ENCODE data around the gene SEC11A. TPM values are rescaled to one million over a fixed set of nuclear protein-coding genes. Genes with fewer than 3 reads are reported as not detected.
"Not testable (repeated sequence)": the region's sequence is repeated elsewhere in the genome, so short reads cannot be mapped to it uniquely, and the experiment has no call there.

The SEC11A gene
- total and polyA plus RNA-seq, 11 donors: 55.7 to 152 (median 73.3) TPM

GRCh38 chr15:84740691-84741090 is 24.8 kb upstream of the SEC11A start:
- Histone ChIP-seq H3K27me3 (no peaks in the 10 kb centered on the region), H3K9me3 (no peaks in the 10 kb centered on the region), H3K36me3 (no peaks in the 10 kb centered on the region), H3K4me1 (peaks cover 0 to 17% (median 2%) of the 10 kb centered on the region in 12 donors), H3K27ac (no peak overlapping the region), H3K4me3 (no peak overlapping the region)
- no peak for DNase-seq
- TF ChIP-seq CTCF (IDR thresholded peaks at IDR 0.05) (no peak), POLR2A (IDR thresholded peaks at IDR 0.05) (no peak)
- ATAC-seq: no peak
- intact Hi-C loops (cut with DNase I): loop anchor here in 2 of 10 donors (10.0 kb wide), 2 partner anchors 74 to 86 kb away; partner anchors contain the start of genes ALPK3 (in 1 of the 2), NMB (in 1 of the 2) and WDR73 (in 1 of the 2)
- WGBS, 4 donors: 87 to 95% (median 91%) methylated on average over 4 of the region's 4 CpGs

GRCh38 chr15:84737005-84737404 is 21.1 kb upstream of the SEC11A start:
- no peaks in the 10 kb centered on the region for H3K36me3 ChIP-seq
- H3K27ac ChIP-seq: peak overlapping the region in 1 of 12 donors; percentile 44
- no peaks in the 10 kb centered on the region for H3K27me3 ChIP-seq
- TF ChIP-seq POLR2A (IDR thresholded peaks at IDR 0.05) (no peak), CTCF (IDR thresholded peaks at IDR 0.05) (no peak)
- DNase-seq: no peak
- no peak overlapping the region for H3K4me3 ChIP-seq
- H3K4me1 ChIP-seq: peaks cover 0 to 28% (median 0%) of the 10 kb centered on the region in 12 donors
- ATAC-seq: no peak
- intact Hi-C loops (cut with DNase I): no loop called here
- no peaks in the 10 kb centered on the region for H3K9me3 ChIP-seq
- WGBS, 4 donors: 76 to 79% (median 78%) methylated on average over 2 of the region's 2 CpGs

- no peak for ATAC-seq
- TF ChIP-seq POLR2A (IDR thresholded peaks at IDR 0.05) (no peak), CTCF (IDR thresholded peaks at IDR 0.05) (no peak)
- peak overlapping the region in 1 of 12 donors; percentile 89 for H3K27ac ChIP-seq
Measured at GRCh38 chr15:84736375-84736774, 20.4 kb upstream of the SEC11A start.

GRCh38 chr15:84735480-84736061 is 19.6 kb upstream of the SEC11A start:
- H3K36me3 ChIP-seq; H3K27me3 ChIP-seq; DNase-seq; H3K9me3 ChIP-seq; intact Hi-C loops (cut with DNase I): not testable (repeated sequence)
- peak in 2 of 4 donors; percentile 15 to 16 for ATAC-seq
- Histone ChIP-seq H3K27ac (peak overlapping the region in 1 of 12 donors; percentile 89), H3K4me3 (peak overlapping the region in 2 of 12 donors; percentile 12 to 21), H3K4me1 (peaks cover 0 to 28% (median 0%) of the 10 kb centered on the region in 12 donors)
- 86 to 91% (median 89%) methylated on average over 9 of the region's 9 CpGs for WGBS, 4 donors

More at GRCh38 chr15:84736375-84736774, 20.4 kb upstream of the SEC11A start:
- Histone ChIP-seq H3K9me3 (no peaks in the 10 kb centered on the region), H3K27me3 (no peaks in the 10 kb centered on the region), H3K4me3 (no peak overlapping the region), H3K4me1 (peaks cover 0 to 28% (median 0%) of the 10 kb centered on the region in 12 donors), H3K36me3 (no peaks in the 10 kb centered on the region)
- intact Hi-C loops (cut with DNase I): no loop called here
- no peak for DNase-seq
- WGBS, 4 donors: 94 to 98% (median 95%) methylated on average over 5 of the region's 5 CpGs
